HEK293T (cell line): Measurements from ENCODE around the gene POLDIP2.

Source experiments
- CTCF ChIA-PET: fragments of 350-600 bp; formaldehyde crosslinking; extraction: SDS; loops from one replicate; lab custom pipeline; 2021; ENCODE audit warnings: antibody characterized with exemption, inconsistent platforms; lab: Yijun Ruan, JAX
- POLR2A ChIA-PET: fragments of 350-600 bp; formaldehyde crosslinking; extraction: SDS; loops from one replicate; lab custom pipeline; 2020; ENCODE audit warnings: antibody characterized with exemption, inconsistent platforms; lab: Yijun Ruan, JAX
- DNase-seq: peaks from one replicate; pipeline ENCODE4 v3.0.0; 2012; ENCODE audit warnings: mixed read lengths; ENCODE audit errors: extremely low spot score
- ARNT ChIP-seq: fragments of 450-650 bp; IDR thresholded peaks from 2 replicates; pipeline ENCODE4 v1.6.1; 2017; ENCODE audit warnings: mild to moderate bottlenecking
- BHLHE40 ChIP-seq: fragments of 450-650 bp; IDR thresholded peaks from 2 replicates; pipeline ENCODE4 v1.6.1; 2016; ENCODE audit warnings: mild to moderate bottlenecking, moderate library complexity, borderline replicate concordance
- CTBP1 ChIP-seq: fragments of 450-650 bp; IDR thresholded peaks from 2 replicates; pipeline ENCODE4 v1.6.1; 2016; ENCODE audit warnings: borderline replicate concordance
- ELF4 ChIP-seq: fragments of 450-650 bp; IDR thresholded peaks from 2 replicates; pipeline ENCODE4 v1.6.1; 2017; ENCODE audit warnings: antibody characterized with exemption
- FOXA1 ChIP-seq: fragments of 450-650 bp; IDR thresholded peaks from 2 replicates; pipeline ENCODE4 v1.6.1; 2016; ENCODE audit warnings: mild to moderate bottlenecking
- FOXK2 ChIP-seq: fragments of 450-650 bp; IDR thresholded peaks from 2 replicates; pipeline ENCODE4 v1.6.1; 2016; ENCODE audit warnings: mild to moderate bottlenecking
- FOXM1 ChIP-seq: fragments of 450-650 bp; IDR thresholded peaks from 2 replicates; pipeline ENCODE4 v1.6.1; 2017; ENCODE audit warnings: mild to moderate bottlenecking, borderline replicate concordance
- HDGF ChIP-seq: fragments of 450-650 bp; IDR thresholded peaks from 2 replicates; pipeline ENCODE4 v1.6.1; 2017; ENCODE audit warnings: antibody characterized with exemption, borderline replicate concordance
- L3MBTL2 ChIP-seq: fragments of 450-650 bp; conservative IDR thresholded peaks from 2 replicates; pipeline ENCODE4 v1.6.1; 2016; ENCODE audit warnings: mild to moderate bottlenecking
- LEF1 ChIP-seq: fragments of 450-650 bp; IDR thresholded peaks from 2 replicates; pipeline ENCODE4 v1.6.1; 2017; ENCODE audit warnings: mild to moderate bottlenecking, borderline replicate concordance
- NFRKB ChIP-seq: fragments of 450-650 bp; IDR thresholded peaks from 2 replicates; pipeline ENCODE4 v1.6.1; 2016; ENCODE audit warnings: mild to moderate bottlenecking, moderate library complexity
- PKNOX1 ChIP-seq: fragments of 450-650 bp; IDR thresholded peaks from 2 replicates; pipeline ENCODE4 v1.6.1; 2016
- SP1 ChIP-seq: fragments of 450-650 bp; IDR thresholded peaks from 2 replicates; pipeline ENCODE4 v1.6.1; 2017
- SUZ12 ChIP-seq: fragments of 450-650 bp; IDR thresholded peaks from 2 replicates; pipeline ENCODE4 v1.6.1; 2016; ENCODE audit warnings: mild to moderate bottlenecking
- TARDBP ChIP-seq: fragments of 450-650 bp; IDR thresholded peaks from 2 replicates; pipeline ENCODE4 v1.6.1; 2016
- ZNF384 ChIP-seq: fragments of 450-650 bp; IDR thresholded peaks from 2 replicates; pipeline ENCODE4 v1.6.1; 2016

The POLDIP2 gene

DNA sequence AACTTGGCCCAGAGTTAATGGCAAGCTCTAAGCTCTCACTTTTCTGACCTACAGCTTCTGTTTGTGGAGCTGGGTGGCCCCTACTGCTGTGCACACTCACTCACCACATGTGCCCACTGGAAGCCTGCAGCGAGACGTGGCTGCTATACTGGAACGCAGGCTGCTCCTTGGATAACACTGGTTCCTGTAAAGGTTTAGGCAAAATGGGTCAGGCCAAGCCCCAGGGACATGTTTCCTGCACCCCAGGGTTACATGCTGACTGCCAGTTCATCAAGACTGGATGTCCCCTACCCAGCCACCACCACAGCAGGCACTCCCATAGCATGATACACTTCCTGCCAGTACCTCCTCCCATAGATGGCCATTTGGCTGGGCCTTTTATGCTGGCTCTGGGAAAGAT lies 8.3 kb downstream of the POLDIP2 start:
- DNase-seq, result no peak
- ChIA-PET POLR2A (interaction anchor here (4.0 kb wide), 1 partner anchor 8 kb away, joined by 36 read pairs; the partner anchor contains the start of gene POLDIP2), CTCF (no interaction called here)
- TF ChIP-seq ELF4 (no peak), PKNOX1 (no peak), BHLHE40 (no peak), FOXA1 (no peak), FOXM1 (no peak), TARDBP (no peak), L3MBTL2 (no peak), ARNT (no peak), FOXK2 (no peak), CTBP1 (no peak), LEF1 (no peak), NFRKB (no peak), ZNF384 (no peak)

- TF ChIP-seq SUZ12 (no peak), PKNOX1 (no peak), FOXM1 (no peak), LEF1 (no peak), BHLHE40 (no peak), L3MBTL2 (no peak)
- POLR2A ChIA-PET, result interaction anchor here (1.3 to 4.0 kb wide), 3 partner anchors 8 to 12 kb away, joined by 4 to 36 read pairs (median 18); partner anchors contain the start of genes IFT20, POLDIP2 and TNFAIP1
- CTCF ChIA-PET, result interaction anchor here (0.6 to 1.6 kb wide), 3 partner anchors 69 to 542 kb away, joined by 3 read pairs; no protein-coding TSS in a partner anchor
- DNase-seq, result no peak
These were observed 10.0 kb downstream of the POLDIP2 start for GRCh38 chr17:28347261-28347891.

- TF ChIP-seq FOXM1, result no peak
- CTCF ChIA-PET, result interaction anchor here (0.6 to 1.6 kb wide), 3 partner anchors 70 to 541 kb away, joined by 3 read pairs; no protein-coding TSS in a partner anchor
- DNase-seq, result no peak
- POLR2A ChIA-PET, result interaction anchor here (1.3 to 4.0 kb wide), 4 partner anchors 7 to 59 kb away, joined by 4 to 36 read pairs (median 13); partner anchors contain the start of genes IFT20, POLDIP2, SLC46A1 and TNFAIP1
These were observed 10.5 kb downstream of the POLDIP2 start for GRCh38 chr17:28346746-28347246.

GRCh38 chr17:28346199-28346580 lies 11.1 kb downstream of the POLDIP2 start:
- no peak for DNase-seq
- ChIA-PET POLR2A (interaction anchor here (2.0 to 4.0 kb wide), 3 partner anchors 11 to 59 kb away, joined by 8 to 36 read pairs (median 18); partner anchors contain the start of genes IFT20, POLDIP2, SLC46A1 and TNFAIP1), CTCF (interaction anchor here (0.6 to 1.6 kb wide), 4 partner anchors 11 to 482 kb away, joined by 3 to 8 read pairs (median 3); partner anchors contain the start of genes IFT20 and TNFAIP1)
- TF ChIP-seq ARNT (no peak), L3MBTL2 (no peak), SUZ12 (no peak), HDGF (no peak), ZNF384 (no peak), NFRKB (no peak), LEF1 (no peak), BHLHE40 (no peak), FOXM1 (no peak), ELF4 (no peak), FOXK2 (no peak), CTBP1 (no peak), TARDBP (no peak), PKNOX1 (no peak), FOXA1 (no peak), SP1 (no peak)

- ChIA-PET POLR2A (interaction anchor here (0.9 to 4.0 kb wide), 7 partner anchors 9 to 60 kb away, joined by 3 to 36 read pairs (median 8); partner anchors contain the start of genes IFT20, POLDIP2, SLC46A1 and TNFAIP1), CTCF (interaction anchor here (0.6 to 1.1 kb wide), 3 partner anchors 10 to 482 kb away, joined by 3 to 8 read pairs (median 3); partner anchors contain the start of genes IFT20 and TNFAIP1)
- TF ChIP-seq SP1, result no peak
- no peak for TF ChIP-seq SUZ12
- TF ChIP-seq FOXA1, result no peak
- TF ChIP-seq BHLHE40, result no peak
- no peak for TF ChIP-seq FOXM1
- no peak for TF ChIP-seq ELF4
- no peak for TF ChIP-seq ZNF384
- TF ChIP-seq CTBP1, result no peak
- TF ChIP-seq LEF1, result no peak
- TF ChIP-seq FOXK2, result no peak
These were observed 11.7 kb downstream of the POLDIP2 start for GRCh38 chr17:28345419-28346198.

DNA sequence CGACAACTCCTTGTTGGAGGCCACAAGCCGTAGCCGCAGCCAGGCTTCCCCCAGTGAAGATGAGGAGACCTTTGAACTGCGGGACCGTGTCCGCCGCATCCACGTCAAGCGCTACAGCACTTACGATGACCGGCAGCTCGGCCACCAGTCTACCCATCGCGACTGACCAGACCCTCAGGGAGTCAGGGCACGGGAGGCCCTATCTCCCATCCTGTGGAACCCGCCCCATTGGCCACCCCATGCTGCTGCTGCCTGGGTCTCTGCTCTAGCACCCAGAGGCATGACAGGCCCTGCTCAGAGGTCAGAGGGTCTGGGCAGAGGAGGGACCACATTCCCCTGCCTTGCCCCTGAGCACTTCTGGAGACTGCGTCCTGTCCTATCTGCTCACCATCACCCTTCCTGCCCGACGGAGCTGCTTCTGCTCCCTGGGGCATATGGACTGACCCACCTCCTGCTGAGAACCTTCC lies 12.9 kb downstream of the POLDIP2 start:
- DNase-seq, result no peak
- CTCF ChIA-PET, result no interaction called here
- no peak for TF ChIP-seq ARNT
- TF ChIP-seq PKNOX1, result no peak
- TF ChIP-seq ELF4, result no peak
- no peak for TF ChIP-seq L3MBTL2
- no peak for TF ChIP-seq FOXA1
- POLR2A ChIA-PET, result interaction anchor here (1.2 to 3.0 kb wide), 4 partner anchors 9 to 26 kb away, joined by 3 to 18 read pairs (median 11); partner anchors contain the start of genes IFT20, POLDIP2, TNFAIP1 and VTN

More at GRCh38 chr17:28345419-28346198, 11.7 kb downstream of the POLDIP2 start:
- no peak for DNase-seq
